ENCODE measurements around the gene TMCO4.

The TMCO4 gene

DNA sequence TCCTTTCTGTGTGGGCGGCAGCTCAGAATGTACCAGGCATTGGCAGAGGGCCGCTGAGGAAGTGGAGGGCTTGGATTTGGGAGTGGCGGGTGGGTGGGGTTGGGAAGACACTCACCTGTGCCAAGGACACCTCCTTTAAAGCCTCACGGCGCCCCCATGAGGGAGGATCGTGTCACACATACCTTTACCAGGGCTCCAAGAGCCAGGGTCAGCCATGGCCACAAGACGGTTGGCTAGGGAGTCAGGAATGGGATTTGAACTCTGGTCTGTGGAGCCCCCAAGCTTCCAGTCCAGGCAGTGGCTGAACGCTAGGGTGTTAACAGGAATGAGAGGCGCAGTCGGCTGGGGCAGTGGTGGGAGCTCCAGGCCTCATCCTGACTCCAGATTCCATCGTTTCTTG, 151.0 kb downstream of the TMCO4 start:
- ATAC-seq = no peak
- TF ChIP-seq ZNF8 (CRISPR knock-in tag; IDR thresholded peaks at IDR 0.05) = no peak
- TF ChIP-seq OSR1 (CRISPR knock-in tag; IDR thresholded peaks at IDR 0.05) = no peak
- no peak for TF ChIP-seq ARNTL (CRISPR knock-in tag; IDR thresholded peaks at IDR 0.05; ENCODE audit: borderline replicate concordance, low read depth)
- no peak for TF ChIP-seq ESRRG (CRISPR knock-in tag; IDR thresholded peaks at IDR 0.05)

GRCh38 chr1:19648239-19648638, 151.5 kb downstream of the TMCO4 start:
- TF ChIP-seq CSDC2 (CRISPR knock-in tag; IDR thresholded peaks at IDR 0.05) (no peak), TCF4 (CRISPR knock-in tag; IDR thresholded peaks at IDR 0.05; ENCODE audit: borderline replicate concordance) (no peak), OSR1 (CRISPR knock-in tag; IDR thresholded peaks at IDR 0.05) (no peak), POU6F1 (CRISPR knock-in tag; IDR thresholded peaks at IDR 0.05; ENCODE audit: borderline replicate concordance, low read depth) (no peak), ZNF565 (CRISPR knock-in tag; conservative IDR thresholded peaks at IDR 0.05; ENCODE audit: low read depth) (no peak), BACH2 (CRISPR knock-in tag; IDR thresholded peaks at IDR 0.05; ENCODE audit: borderline replicate concordance) (no peak), ZNF8 (CRISPR knock-in tag; IDR thresholded peaks at IDR 0.05) (no peak), CREB5 (CRISPR knock-in tag; IDR thresholded peaks at IDR 0.05; ENCODE audit: low read depth) (no peak), ZNF70 (CRISPR knock-in tag; IDR thresholded peaks at IDR 0.05) (no peak), TOX (CRISPR knock-in tag; IDR thresholded peaks at IDR 0.05; ENCODE audit: borderline replicate concordance) (no peak), PPARA (CRISPR knock-in tag; IDR thresholded peaks at IDR 0.05; ENCODE audit: borderline replicate concordance) (no peak), GLIS3 (CRISPR knock-in tag; IDR thresholded peaks at IDR 0.05) (no peak), ISL1 (CRISPR knock-in tag; IDR thresholded peaks at IDR 0.05) (no peak), ARNTL (CRISPR knock-in tag; IDR thresholded peaks at IDR 0.05; ENCODE audit: borderline replicate concordance, low read depth) (no peak)
- TF ChIP-seq, protein P1, sequence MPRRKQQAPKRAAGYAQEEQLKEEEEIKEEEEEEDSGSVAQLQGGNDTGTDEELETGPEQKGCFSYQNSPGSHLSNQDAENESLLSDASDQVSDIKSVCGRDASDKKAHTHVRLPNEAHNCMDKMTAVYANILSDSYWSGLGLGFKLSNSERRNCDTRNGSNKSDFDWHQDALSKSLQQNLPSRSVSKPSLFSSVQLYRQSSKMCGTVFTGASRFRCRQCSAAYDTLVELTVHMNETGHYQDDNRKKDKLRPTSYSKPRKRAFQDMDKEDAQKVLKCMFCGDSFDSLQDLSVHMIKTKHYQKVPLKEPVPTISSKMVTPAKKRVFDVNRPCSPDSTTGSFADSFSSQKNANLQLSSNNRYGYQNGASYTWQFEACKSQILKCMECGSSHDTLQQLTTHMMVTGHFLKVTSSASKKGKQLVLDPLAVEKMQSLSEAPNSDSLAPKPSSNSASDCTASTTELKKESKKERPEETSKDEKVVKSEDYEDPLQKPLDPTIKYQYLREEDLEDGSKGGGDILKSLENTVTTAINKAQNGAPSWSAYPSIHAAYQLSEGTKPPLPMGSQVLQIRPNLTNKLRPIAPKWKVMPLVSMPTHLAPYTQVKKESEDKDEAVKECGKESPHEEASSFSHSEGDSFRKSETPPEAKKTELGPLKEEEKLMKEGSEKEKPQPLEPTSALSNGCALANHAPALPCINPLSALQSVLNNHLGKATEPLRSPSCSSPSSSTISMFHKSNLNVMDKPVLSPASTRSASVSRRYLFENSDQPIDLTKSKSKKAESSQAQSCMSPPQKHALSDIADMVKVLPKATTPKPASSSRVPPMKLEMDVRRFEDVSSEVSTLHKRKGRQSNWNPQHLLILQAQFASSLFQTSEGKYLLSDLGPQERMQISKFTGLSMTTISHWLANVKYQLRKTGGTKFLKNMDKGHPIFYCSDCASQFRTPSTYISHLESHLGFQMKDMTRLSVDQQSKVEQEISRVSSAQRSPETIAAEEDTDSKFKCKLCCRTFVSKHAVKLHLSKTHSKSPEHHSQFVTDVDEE (CRISPR knock-in tag; IDR thresholded peaks at IDR 0.05) = no peak
- TF ChIP-seq, protein P2, sequence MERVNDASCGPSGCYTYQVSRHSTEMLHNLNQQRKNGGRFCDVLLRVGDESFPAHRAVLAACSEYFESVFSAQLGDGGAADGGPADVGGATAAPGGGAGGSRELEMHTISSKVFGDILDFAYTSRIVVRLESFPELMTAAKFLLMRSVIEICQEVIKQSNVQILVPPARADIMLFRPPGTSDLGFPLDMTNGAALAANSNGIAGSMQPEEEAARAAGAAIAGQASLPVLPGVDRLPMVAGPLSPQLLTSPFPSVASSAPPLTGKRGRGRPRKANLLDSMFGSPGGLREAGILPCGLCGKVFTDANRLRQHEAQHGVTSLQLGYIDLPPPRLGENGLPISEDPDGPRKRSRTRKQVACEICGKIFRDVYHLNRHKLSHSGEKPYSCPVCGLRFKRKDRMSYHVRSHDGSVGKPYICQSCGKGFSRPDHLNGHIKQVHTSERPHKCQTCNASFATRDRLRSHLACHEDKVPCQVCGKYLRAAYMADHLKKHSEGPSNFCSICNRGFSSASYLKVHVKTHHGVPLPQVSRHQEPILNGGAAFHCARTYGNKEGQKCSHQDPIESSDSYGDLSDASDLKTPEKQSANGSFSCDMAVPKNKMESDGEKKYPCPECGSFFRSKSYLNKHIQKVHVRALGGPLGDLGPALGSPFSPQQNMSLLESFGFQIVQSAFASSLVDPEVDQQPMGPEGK (CRISPR knock-in tag; IDR thresholded peaks at IDR 0.05; ENCODE audit: borderline replicate concordance) = no peak
- TF ChIP-seq, protein P3, sequence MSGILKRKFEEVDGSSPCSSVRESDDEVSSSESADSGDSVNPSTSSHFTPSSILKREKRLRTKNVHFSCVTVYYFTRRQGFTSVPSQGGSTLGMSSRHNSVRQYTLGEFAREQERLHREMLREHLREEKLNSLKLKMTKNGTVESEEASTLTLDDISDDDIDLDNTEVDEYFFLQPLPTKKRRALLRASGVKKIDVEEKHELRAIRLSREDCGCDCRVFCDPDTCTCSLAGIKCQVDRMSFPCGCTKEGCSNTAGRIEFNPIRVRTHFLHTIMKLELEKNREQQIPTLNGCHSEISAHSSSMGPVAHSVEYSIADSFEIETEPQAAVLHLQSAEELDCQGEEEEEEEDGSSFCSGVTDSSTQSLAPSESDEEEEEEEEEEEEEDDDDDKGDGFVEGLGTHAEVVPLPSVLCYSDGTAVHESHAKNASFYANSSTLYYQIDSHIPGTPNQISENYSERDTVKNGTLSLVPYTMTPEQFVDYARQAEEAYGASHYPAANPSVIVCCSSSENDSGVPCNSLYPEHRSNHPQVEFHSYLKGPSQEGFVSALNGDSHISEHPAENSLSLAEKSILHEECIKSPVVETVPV (CRISPR knock-in tag; IDR thresholded peaks at IDR 0.05) = no peak
- no peak for ATAC-seq

GRCh38 chr1:19647643-19648042, 152.1 kb downstream of the TMCO4 start:
- TF ChIP-seq RARB (CRISPR knock-in tag; IDR thresholded peaks at IDR 0.05) = no peak
- no peak for TF ChIP-seq ZC3H10 (CRISPR knock-in tag; IDR thresholded peaks at IDR 0.05)
- no peak for TF ChIP-seq ISL1 (CRISPR knock-in tag; IDR thresholded peaks at IDR 0.05)
- no peak for TF ChIP-seq SNAI2 (CRISPR knock-in tag; IDR thresholded peaks at IDR 0.05)
- TF ChIP-seq, protein P1 (CRISPR knock-in tag; IDR thresholded peaks at IDR 0.05) = no peak
- TF ChIP-seq ARNTL (CRISPR knock-in tag; IDR thresholded peaks at IDR 0.05; ENCODE audit: borderline replicate concordance, low read depth) = no peak
- TF ChIP-seq, protein P2 (CRISPR knock-in tag; IDR thresholded peaks at IDR 0.05; ENCODE audit: borderline replicate concordance) = no peak
- TF ChIP-seq TOX (CRISPR knock-in tag; IDR thresholded peaks at IDR 0.05; ENCODE audit: borderline replicate concordance) = no peak
- no peak for TF ChIP-seq ZFP3 (CRISPR knock-in tag; IDR thresholded peaks at IDR 0.05)
- TF ChIP-seq ESRRG (CRISPR knock-in tag; IDR thresholded peaks at IDR 0.05) = no peak
- ATAC-seq = no peak
